ENCODE data around the gene NOL4L.

Gene NOL4L

DNA sequence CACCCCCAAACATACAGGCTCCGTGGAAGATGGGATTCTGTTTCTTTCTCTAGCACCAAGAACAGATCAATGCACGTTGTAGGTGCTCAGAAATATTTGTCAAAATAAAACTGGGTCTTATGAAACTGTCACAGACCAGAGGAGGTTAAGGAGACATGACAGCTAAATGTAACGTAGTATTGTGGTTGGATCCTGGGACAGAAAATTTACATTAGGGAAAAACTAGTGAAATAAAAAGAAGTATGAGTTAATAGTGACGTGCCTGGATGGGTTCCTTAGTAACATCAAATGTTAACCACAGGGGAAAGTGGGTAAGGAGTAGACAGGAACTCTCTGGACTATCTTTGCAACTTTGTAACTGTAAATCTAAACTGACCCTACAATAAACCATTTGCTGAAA is 31.5 kb downstream of the NOL4L start:
- no peak overlapping the region for H3K4me3 ChIP-seq (ENCODE audit: low read length)
- DNase-seq (ENCODE audit: low read depth, low spot score), result no peak

DNA sequence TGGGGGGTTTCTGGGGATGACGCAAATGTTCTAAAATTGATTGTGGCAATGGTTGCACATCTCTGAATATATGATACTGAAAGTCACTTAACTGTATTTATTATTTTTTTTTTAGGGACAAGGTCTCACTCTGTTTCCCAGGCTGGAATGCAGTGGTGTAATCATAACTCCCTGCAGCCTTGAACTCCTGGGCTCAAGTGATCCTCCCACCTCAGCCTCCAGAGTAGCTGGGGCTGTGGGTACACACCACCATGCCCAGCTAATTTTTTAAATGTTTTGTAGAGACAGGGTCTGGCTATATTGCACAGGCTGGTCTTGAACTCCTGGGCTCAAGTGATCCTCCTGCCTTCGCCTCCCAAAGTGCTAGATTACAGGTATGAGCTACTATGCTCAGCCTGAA is 33.4 kb downstream of the NOL4L start:
- DNase-seq (ENCODE audit: low read depth, low spot score), result no peak

GRCh38 chr20:32549842-32550241 is 35.3 kb downstream of the NOL4L start:
- DNase-seq (ENCODE audit: low read depth, low spot score), result no peak

More for the DNA sequence above, 33.4 kb downstream of the NOL4L start:
- H3K4me3 ChIP-seq (ENCODE audit: low read length), result no peak overlapping the region

GRCh38 chr20:32547753-32548034 is 37.4 kb downstream of the NOL4L start:
- no peak for DNase-seq (ENCODE audit: low read depth, low spot score)

More at GRCh38 chr20:32549842-32550241, 35.3 kb downstream of the NOL4L start:
- H3K4me3 ChIP-seq (ENCODE audit: low read length), result no peak overlapping the region

DNA sequence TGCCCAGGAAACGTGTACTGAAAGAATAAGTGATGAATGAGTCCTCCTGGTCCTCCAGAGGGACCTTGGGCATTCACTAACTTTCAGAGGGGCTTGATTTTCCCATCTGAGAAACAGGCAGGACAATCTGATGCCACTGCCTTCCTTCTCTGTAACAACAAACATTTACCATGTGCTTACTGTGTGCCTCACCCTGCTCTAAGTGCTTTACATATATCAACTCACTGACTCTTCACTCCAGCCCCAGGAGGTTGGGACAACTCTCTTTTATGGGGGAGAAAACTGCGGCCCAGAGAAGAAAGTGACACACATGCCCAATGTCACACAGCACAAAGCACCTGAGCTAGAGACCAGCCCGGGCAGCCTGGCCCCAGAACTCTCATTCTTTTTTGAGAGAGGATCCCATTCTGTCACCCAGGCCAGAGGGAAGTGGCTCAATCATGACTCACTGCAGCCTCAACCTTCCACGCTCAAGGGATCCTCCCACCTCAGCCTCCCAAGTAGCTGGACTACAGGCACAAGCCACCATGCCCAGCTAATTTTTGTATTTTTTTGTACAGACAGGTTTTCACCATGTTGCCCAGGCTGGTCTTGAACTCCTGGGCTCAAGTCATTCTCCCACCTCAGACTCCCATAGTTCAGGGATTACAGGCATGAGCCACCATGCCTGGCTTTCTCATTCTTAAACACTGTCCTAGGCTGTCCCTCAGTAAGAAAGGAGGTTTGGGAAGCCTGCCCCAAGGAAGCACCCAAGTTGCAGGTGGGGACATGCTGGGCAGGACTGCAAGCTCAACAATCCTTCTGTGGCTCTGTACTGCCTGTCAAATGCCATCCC is 38.0 kb downstream of the NOL4L start:
- no peak for DNase-seq (ENCODE audit: low read depth, low spot score)
- no peak overlapping the region for H3K4me3 ChIP-seq (ENCODE audit: low read length)

More at GRCh38 chr20:32547753-32548034, 37.4 kb downstream of the NOL4L start:
- no peak overlapping the region for H3K4me3 ChIP-seq (ENCODE audit: low read length)

DNA sequence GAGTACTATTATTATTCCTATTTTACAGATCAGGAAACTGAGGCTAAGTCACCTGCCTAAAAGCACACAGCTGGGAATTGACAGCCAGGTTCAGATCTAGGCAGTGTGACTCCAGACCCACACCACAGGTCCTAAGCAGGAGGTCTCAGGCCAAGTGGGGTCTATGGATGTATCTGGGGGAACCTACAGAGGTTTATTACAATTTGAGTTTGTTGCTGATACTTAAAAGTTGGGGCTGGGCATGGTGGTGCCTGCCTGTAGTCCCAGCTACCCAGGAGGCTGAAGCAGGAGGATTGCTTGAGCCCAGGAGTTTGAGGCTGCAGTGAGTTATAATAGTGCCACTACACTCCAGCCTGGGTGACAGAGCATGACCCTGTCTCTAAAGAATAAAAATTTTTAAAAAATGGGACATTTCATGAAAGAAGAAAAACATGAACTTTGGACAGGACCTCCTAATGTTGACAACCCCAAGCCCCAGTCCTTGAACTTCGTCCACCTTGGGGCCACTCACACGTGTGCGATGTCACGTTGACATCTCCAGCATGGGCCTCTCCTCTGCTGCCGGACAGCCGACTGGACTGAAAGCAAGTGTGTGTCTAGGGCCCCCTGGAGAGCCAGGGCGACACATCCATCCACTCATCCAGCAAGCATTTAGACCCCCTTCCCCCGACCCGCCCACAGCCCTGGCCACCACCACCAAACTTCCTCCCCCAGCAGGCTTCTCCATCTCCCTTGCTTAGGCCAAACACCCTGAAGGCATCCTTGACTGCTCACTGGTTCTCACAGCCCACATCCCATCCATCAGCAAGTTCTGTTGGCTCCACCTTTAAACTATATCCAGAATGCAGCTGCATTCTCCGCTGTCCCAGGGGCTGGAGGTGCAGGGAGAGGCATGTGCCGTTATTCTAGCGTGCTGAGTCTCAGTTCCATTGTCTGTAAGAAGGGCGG is 40.0 kb downstream of the NOL4L start:
- no peak for DNase-seq (ENCODE audit: low read depth, low spot score)
- H3K4me3 ChIP-seq (ENCODE audit: low read length), result no peak overlapping the region

GRCh38 chr20:32544260-32544722 is 40.8 kb downstream of the NOL4L start:
- no peak overlapping the region for H3K4me3 ChIP-seq (ENCODE audit: low read length)
- DNase-seq (ENCODE audit: low read depth, low spot score), result no peak

DNA sequence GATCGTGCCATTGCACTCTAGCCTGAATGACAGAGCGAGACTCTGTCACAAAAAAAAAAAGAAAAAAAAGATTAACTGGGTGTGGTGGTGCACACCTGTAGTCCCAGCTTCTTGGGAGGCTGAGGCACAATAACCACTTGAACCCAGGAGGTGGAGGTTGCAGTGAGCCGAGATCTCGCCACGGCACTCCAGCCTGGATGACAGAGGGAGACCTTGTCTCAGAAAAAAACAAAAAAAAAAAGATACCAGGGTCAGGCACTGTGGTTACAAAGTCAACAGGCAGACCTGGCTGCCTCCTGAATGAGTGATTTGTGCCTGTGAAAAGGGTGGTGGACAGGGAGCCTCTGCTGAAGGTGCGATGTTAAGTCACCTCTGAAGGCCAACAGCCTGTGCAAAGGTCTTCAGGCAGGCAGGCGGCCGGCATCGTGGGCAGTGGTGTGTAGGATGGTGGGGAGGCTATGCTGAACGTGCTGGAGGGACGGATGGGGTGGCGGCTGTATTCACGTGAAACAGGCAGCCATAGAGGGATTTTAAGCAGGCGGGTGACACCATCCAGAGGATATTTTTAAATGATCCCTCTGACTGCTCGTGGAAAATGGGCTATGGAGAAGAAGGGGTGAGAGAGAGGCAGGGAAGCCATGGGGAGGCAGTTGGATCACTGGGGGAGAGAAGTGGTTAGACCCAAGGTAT is 41.4 kb downstream of the NOL4L start:
- no peak overlapping the region for H3K4me3 ChIP-seq (ENCODE audit: low read length)
- no peak for DNase-seq (ENCODE audit: low read depth, low spot score)

- no peak for DNase-seq (ENCODE audit: low read depth, low spot score)
Measured at GRCh38 chr20:32542259-32542615, 42.9 kb downstream of the NOL4L start.

DNA sequence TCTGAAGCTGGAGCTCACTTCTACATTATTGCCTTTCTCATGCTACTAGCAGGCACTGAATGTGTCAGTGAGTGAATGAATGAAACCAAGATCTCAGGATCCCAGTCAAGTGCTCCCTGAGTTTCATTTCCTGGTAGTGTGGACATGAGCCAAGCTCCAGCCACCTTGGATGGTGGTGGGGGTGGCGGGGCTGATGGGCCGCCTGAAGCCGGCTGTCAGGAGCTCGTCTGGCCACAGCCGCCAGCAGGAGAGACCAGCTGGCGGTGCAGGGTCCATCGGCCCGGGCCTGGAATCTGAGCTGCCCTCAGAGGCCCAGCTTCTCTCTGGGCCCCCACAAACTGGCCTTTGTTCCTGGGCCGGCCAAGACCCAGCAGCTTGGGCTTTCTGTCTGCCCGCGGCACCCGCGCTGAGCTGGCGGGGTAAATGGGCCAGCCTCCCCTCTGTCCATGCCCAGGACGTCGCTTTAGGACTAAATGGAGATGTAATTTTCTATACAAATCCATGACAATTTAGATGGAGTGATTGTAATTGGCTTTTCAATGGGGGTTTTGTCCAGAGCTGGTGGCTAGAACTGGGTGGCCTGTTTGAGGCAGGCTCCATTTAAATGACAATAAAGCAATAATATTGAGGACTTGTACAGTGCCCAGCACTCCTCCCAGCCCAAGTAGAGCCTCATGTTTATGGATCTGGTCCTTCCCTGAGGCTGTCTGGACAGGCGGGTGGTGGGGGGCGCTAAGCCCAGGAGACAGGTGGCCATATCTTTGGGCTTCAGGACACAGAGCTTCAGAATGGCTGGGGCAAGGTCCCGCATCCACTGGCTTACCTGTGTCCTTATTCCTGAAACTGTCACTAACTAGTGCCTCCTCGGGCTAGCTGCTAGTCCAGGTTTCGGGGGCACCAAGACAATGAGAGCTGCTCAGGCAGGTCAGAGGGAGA is 43.5 kb downstream of the NOL4L start:
- no peak for DNase-seq (ENCODE audit: low read depth, low spot score)
- no peak overlapping the region for H3K4me3 ChIP-seq (ENCODE audit: low read length)

More at GRCh38 chr20:32542259-32542615, 42.9 kb downstream of the NOL4L start:
- no peak overlapping the region for H3K4me3 ChIP-seq (ENCODE audit: low read length)

- peak overlapping the region; percentile 43 for H3K4me3 ChIP-seq (ENCODE audit: low read length)
- DNase-seq (ENCODE audit: low read depth, low spot score), result peak; percentile 92
Measured at GRCh38 chr20:32539817-32540675, 45.1 kb downstream of the NOL4L start.

DNA sequence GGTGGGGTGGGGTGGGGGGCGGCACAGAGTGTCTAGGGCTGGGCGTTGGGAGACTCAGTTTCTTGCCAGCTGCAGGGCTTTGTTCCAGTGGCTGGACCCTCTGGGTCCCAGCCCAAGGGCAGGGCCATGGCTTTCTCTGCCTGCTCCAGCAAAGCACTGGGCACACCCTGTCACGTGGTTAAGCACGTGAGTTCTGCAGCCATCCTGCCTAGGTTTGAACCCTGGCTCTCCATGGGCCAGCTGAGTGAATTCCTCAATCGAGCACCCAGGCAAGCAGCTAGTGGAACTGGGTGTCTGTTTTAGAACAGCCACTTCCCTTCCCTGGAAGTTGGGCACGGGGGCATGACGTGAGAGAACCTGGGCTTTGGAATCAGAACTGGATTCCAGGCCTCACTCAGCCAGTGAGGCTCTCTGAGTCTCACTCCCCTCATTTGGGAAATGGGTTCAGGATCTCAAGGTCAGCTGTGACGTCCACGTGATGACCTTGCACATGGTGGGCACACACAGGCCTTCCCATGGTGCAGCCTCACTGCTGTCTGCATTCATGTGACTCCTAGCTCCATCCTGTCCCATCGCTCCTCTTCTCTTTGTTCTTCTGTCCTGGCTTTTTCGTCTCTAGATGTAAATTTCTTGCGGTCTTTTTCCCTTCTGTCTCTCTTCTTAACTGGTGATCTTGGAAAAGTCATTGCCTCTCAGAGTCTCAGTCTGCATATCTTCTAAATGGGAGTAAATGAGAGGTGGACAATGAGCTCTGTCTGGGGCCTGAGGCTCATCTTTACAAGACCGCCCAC is 45.9 kb downstream of the NOL4L start:
- peak overlapping the region; percentile 43 for H3K4me3 ChIP-seq (ENCODE audit: low read length)

GRCh38 chr20:32538526-32538939 is 46.6 kb downstream of the NOL4L start:
- H3K4me3 ChIP-seq (ENCODE audit: low read length), result no peak overlapping the region
- no peak for DNase-seq (ENCODE audit: low read depth, low spot score)

More for the DNA sequence above, 45.9 kb downstream of the NOL4L start:
- peak; percentile 59 for DNase-seq (ENCODE audit: low read depth, low spot score)

GRCh38 chr20:32537657-32538525 is 47.2 kb downstream of the NOL4L start:
- DNase-seq (ENCODE audit: low read depth, low spot score), result no peak
- H3K4me3 ChIP-seq (ENCODE audit: low read length), result peak overlapping the region; percentile 64

DNA sequence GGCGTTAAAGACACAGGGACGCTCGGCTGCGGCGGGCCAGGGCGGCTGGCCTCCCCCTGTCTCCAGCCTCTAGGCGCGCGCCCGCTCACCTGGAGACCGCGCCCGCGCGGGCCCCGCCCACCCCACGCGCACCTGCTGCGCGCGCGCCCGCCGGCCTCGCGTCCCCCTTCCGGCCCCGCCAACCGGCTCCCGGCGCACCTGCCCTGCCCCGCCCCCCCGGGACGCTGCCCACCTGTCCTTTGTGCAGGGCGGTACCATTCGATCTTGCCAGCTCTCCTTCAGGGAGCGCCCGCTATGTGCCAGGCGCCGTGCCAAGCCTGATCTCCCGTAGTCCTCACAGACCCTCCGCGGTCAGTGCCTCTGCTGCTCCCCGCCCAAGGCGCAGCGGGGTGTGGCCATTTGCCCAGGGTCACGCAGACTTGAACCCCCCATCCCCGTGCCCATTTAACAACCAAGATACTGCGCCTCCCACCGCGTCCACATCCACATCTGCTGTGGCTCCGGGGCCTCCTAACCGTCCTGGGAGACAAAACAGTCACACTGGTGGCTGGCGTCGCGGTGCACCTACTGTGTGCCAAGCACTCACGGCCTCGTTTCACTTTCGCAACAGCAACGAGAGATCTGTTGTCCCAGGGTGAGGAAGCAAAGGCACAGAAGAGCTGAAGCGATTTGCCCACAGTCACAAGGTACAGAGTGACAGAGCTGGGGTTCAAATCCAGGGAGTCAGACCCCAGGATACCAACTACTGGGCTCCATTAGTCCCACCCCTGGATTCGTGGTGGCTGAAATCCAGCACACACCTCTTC is 48.1 kb downstream of the NOL4L start:
- DNase-seq (ENCODE audit: low read depth, low spot score), result peak; percentile 53
- peak overlapping the region; percentile 64 for H3K4me3 ChIP-seq (ENCODE audit: low read length)
